HepG2 (cell line): ENCODE data around the gene BEND4.

Experiments used
- HDAC6 ChIP-seq: fragments of 200-600 bp; sonication (generic); IDR thresholded peaks from 2 replicates; pipeline ENCODE4 v1.7.0; 2017; ENCODE audit warnings: mild to moderate bottlenecking, antibody characterized with exemption, low read length, low read depth
- POLR2A ChIP-seq, 2 experiments: IDR thresholded peaks; 2 replicates each; pipeline ENCODE4 v1.6.1; 2011; ENCODE audit warnings: low read depth in 2 of 2, low read length in 2 of 2, mild to moderate bottlenecking in 1 of 2, moderate library complexity in 1 of 2; ENCODE audit not compliant: insufficient read depth in 1 of 2
- SMAD1 ChIP-seq: sonication (generic); formaldehyde crosslinking; IDR thresholded peaks from 2 replicates; pipeline ENCODE4 v1.4.0; 2020; ENCODE audit warnings: missing genetic modification reagents, low read depth, mild to moderate bottlenecking, borderline replicate concordance
- STAT6 ChIP-seq: sonication (generic); formaldehyde crosslinking; IDR thresholded peaks from 2 replicates; pipeline ENCODE4 v1.4.0; 2020; ENCODE audit warnings: missing genetic modification reagents, mild to moderate bottlenecking, borderline replicate concordance
- TARDBP ChIP-seq: sonication (generic); formaldehyde crosslinking; IDR thresholded peaks from 2 replicates; pipeline ENCODE4 v1.8.0; 2022; ENCODE audit warnings: mild to moderate bottlenecking, missing genetic modification reagents
- ZC3H4 ChIP-seq: sonication (generic); formaldehyde crosslinking; IDR thresholded peaks from 2 replicates; pipeline ENCODE4 v1.4.0; 2020; ENCODE audit warnings: missing genetic modification reagents, borderline replicate concordance
- ZMYM2 ChIP-seq: sonication (generic); formaldehyde crosslinking; IDR thresholded peaks from 2 replicates; pipeline ENCODE4 v1.8.0; 2022; ENCODE audit warnings: mild to moderate bottlenecking, missing genetic modification reagents
- ZSCAN12 ChIP-seq: sonication (generic); formaldehyde crosslinking; IDR thresholded peaks from 2 replicates; pipeline ENCODE4 v1.9.0; 2021; ENCODE audit warnings: mild to moderate bottlenecking, missing genetic modification reagents
- TF ChIP-seq, protein P1 (sequence below): sonication (generic); formaldehyde crosslinking; IDR thresholded peaks from 2 replicates; pipeline ENCODE4 v1.5.0; 2020; ENCODE audit warnings: mild to moderate bottlenecking, missing genetic modification reagents, moderate library complexity

DNA sequence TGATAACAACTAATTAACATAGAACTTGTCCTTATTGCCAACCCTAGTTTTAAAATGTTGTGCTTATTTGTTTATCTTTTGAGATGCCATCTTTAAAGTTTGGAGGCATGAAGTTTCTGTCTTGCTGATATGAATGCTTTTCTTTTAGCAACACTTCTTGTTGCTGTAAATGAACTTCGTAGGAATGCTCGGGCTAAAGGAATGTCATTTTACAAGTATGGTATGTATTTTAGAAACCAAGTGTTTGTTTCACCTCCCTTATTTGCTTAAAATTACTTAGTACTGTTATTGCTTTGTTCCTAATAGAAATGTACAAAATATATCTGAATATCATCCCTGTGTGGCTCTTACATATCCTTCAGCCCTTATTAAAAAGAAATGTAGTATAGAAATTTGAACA, 86.1 kb downstream of the BEND4 start:
- TF ChIP-seq STAT6 (CRISPR knock-in tag), result no peak
- TF ChIP-seq, protein P1, sequence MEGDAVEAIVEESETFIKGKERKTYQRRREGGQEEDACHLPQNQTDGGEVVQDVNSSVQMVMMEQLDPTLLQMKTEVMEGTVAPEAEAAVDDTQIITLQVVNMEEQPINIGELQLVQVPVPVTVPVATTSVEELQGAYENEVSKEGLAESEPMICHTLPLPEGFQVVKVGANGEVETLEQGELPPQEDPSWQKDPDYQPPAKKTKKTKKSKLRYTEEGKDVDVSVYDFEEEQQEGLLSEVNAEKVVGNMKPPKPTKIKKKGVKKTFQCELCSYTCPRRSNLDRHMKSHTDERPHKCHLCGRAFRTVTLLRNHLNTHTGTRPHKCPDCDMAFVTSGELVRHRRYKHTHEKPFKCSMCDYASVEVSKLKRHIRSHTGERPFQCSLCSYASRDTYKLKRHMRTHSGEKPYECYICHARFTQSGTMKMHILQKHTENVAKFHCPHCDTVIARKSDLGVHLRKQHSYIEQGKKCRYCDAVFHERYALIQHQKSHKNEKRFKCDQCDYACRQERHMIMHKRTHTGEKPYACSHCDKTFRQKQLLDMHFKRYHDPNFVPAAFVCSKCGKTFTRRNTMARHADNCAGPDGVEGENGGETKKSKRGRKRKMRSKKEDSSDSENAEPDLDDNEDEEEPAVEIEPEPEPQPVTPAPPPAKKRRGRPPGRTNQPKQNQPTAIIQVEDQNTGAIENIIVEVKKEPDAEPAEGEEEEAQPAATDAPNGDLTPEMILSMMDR (CRISPR knock-in tag), result no peak
- no peak for TF ChIP-seq ZMYM2 (CRISPR knock-in tag)
- no peak for TF ChIP-seq ZC3H4 (CRISPR knock-in tag)
- TF ChIP-seq SMAD1, result no peak
- TF ChIP-seq ZSCAN12 (CRISPR knock-in tag), result no peak
- no peak for TF ChIP-seq POLR2A (IDR thresholded peaks at IDR 0.05; ENCODE audit: insufficient read depth in 1 of 2, low read depth in 2 of 2, low read length in 2 of 2)
- TF ChIP-seq HDAC6, result no peak
- TF ChIP-seq TARDBP, result no peak
